Liver (tissue), 2 donors: ENCODE measurements around the gene SLC25A38.

Experiments
- TF ChIP-seq, protein P1 (sequence below): fragments of 150-350 bp; IDR thresholded peaks from 2 replicates; pipeline ENCODE4 v1.5.1; 2017; ENCODE audit warnings: improper control_type of control experiment, low read depth, low read length; ENCODE audit not compliant: missing input control
- TF ChIP-seq, protein P2 (sequence below): IDR thresholded peaks from 2 replicates; pipeline ENCODE4 v1.6.1; 2016; ENCODE audit warnings: antibody characterized with exemption
- donor health status: healthy.

DNA sequence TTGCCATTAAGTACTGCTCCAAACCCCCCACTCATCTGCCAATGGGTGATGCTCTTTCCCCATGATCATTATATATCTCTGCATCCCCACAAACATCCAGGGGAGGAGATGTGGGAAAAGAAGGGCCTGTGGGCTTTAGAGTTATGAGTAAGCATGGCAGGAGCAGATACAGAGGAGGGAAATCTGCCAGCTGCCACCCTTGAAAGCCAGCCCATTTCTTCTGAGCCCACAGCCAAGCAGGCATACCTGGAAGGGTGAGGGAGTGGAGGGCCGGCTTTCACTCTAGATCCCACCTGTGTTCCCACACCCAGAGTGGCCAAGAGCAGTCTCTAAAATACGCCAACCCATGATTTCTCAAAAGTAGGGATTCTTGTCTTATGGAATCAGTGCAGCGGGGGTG lies 1.7 kb upstream of the SLC25A38 start:
- TF ChIP-seq, protein P1, sequence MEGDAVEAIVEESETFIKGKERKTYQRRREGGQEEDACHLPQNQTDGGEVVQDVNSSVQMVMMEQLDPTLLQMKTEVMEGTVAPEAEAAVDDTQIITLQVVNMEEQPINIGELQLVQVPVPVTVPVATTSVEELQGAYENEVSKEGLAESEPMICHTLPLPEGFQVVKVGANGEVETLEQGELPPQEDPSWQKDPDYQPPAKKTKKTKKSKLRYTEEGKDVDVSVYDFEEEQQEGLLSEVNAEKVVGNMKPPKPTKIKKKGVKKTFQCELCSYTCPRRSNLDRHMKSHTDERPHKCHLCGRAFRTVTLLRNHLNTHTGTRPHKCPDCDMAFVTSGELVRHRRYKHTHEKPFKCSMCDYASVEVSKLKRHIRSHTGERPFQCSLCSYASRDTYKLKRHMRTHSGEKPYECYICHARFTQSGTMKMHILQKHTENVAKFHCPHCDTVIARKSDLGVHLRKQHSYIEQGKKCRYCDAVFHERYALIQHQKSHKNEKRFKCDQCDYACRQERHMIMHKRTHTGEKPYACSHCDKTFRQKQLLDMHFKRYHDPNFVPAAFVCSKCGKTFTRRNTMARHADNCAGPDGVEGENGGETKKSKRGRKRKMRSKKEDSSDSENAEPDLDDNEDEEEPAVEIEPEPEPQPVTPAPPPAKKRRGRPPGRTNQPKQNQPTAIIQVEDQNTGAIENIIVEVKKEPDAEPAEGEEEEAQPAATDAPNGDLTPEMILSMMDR: no peak
- TF ChIP-seq, protein P2, sequence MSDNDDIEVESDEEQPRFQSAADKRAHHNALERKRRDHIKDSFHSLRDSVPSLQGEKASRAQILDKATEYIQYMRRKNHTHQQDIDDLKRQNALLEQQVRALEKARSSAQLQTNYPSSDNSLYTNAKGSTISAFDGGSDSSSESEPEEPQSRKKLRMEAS: no peak
